HG02798 (cell line): ENCODE data around the gene MYO18A.

ENCODE experiments used
- ATAC-seq: cut with Tn5 transposase; IDR thresholded peaks from one replicate; pipeline ENCODE4 v1.9.1; 2021; ENCODE audit warnings: mild to moderate bottlenecking; ENCODE audit not compliant: unreplicated experiment, poor library complexity

Gene MYO18A

GRCh38 chr17:29110372-29110757 is 69.8 kb downstream of the MYO18A start:
- no peak for ATAC-seq

- no peak for ATAC-seq
Measured at GRCh38 chr17:29109477-29110371, 70.5 kb downstream of the MYO18A start.

GRCh38 chr17:29108823-29109476 is 71.2 kb downstream of the MYO18A start:
- no peak for ATAC-seq

GRCh38 chr17:29107933-29108822 is 72.0 kb downstream of the MYO18A start:
- ATAC-seq, result no peak

GRCh38 chr17:29107084-29107483 is 73.1 kb downstream of the MYO18A start:
- no peak for ATAC-seq

GRCh38 chr17:29103341-29103740 is 76.9 kb downstream of the MYO18A start:
- no peak for ATAC-seq

- ATAC-seq, result no peak
Measured at GRCh38 chr17:29102741-29103181, 77.4 kb downstream of the MYO18A start.

- ATAC-seq, result no peak
Measured at GRCh38 chr17:29102046-29102445, 78.2 kb downstream of the MYO18A start.

GRCh38 chr17:29100296-29100695 is 79.9 kb downstream of the MYO18A start:
- no peak for ATAC-seq

- no peak for ATAC-seq
Measured at GRCh38 chr17:29099527-29099926, 80.7 kb downstream of the MYO18A start.

GRCh38 chr17:29096094-29096493 is 84.1 kb downstream of the MYO18A start:
- ATAC-seq, result no peak

GRCh38 chr17:29095439-29095838 is 84.8 kb downstream of the MYO18A start:
- ATAC-seq, result no peak

GRCh38 chr17:29094101-29094708 is 86.0 kb downstream of the MYO18A start:
- ATAC-seq, result no peak

GRCh38 chr17:29093090-29093871 is 86.9 kb downstream of the MYO18A start:
- ATAC-seq, result no peak

- no peak for ATAC-seq
Measured at GRCh38 chr17:29091606-29092289, 88.5 kb downstream of the MYO18A start.

GRCh38 chr17:29090750-29091605 is 89.2 kb downstream of the MYO18A start:
- no peak for ATAC-seq

- ATAC-seq, result no peak
Measured at GRCh38 chr17:29090108-29090507, 90.1 kb downstream of the MYO18A start.

- ATAC-seq, result no peak
Measured at GRCh38 chr17:29089601-29090044, 90.6 kb downstream of the MYO18A start.
